ENCODE data around the gene GULP1. TPM values are rescaled to one million over a fixed set of nuclear protein-coding genes. Genes with fewer than 3 reads are reported as not detected.

The GULP1 gene
- total RNA-seq, 4 donors from 2014 or later, result 34.0 to 46.3 (median 38.0) TPM

GRCh38 chr2:188414869-188415753, 123.4 kb downstream of the GULP1 start:
- no peak overlapping the region for H3K4me3 ChIP-seq (replicated peaks in 1 of 3)
- H3K27ac ChIP-seq, result no peak overlapping the region
- peaks cover 6 to 7% of the 10 kb centered on the region in 2 donors for H3K4me1 ChIP-seq
- WGBS, 2 donors, result 95 to 98% methylated on average over 1 of the region's 1 CpG
- no peaks in the 10 kb centered on the region for H3K9me3 ChIP-seq
- H3K27me3 ChIP-seq, result no peaks in the 10 kb centered on the region
- TF ChIP-seq, protein P1, sequence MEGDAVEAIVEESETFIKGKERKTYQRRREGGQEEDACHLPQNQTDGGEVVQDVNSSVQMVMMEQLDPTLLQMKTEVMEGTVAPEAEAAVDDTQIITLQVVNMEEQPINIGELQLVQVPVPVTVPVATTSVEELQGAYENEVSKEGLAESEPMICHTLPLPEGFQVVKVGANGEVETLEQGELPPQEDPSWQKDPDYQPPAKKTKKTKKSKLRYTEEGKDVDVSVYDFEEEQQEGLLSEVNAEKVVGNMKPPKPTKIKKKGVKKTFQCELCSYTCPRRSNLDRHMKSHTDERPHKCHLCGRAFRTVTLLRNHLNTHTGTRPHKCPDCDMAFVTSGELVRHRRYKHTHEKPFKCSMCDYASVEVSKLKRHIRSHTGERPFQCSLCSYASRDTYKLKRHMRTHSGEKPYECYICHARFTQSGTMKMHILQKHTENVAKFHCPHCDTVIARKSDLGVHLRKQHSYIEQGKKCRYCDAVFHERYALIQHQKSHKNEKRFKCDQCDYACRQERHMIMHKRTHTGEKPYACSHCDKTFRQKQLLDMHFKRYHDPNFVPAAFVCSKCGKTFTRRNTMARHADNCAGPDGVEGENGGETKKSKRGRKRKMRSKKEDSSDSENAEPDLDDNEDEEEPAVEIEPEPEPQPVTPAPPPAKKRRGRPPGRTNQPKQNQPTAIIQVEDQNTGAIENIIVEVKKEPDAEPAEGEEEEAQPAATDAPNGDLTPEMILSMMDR (IDR thresholded peaks at IDR 0.05), result no peak
- no peak for TF ChIP-seq POLR2A (IDR thresholded peaks at IDR 0.05)
- intact Hi-C loops (cut with DNase I), result no loop called here
- no peaks in the 10 kb centered on the region for H3K36me3 ChIP-seq
- no peak for DNase-seq

- H3K27me3 ChIP-seq, result no peaks in the 10 kb centered on the region
- intact Hi-C loops (cut with DNase I), result no loop called here
- H3K4me1 ChIP-seq, result peaks cover 6 to 7% of the 10 kb centered on the region in 2 donors
- no peaks in the 10 kb centered on the region for H3K36me3 ChIP-seq
- 96 to 98% methylated on average over 1 of the region's 1 CpG for WGBS, 2 donors
- H3K4me3 ChIP-seq (replicated peaks in 1 of 3), result no peak overlapping the region
- no peak overlapping the region for H3K27ac ChIP-seq
- H3K9me3 ChIP-seq, result no peaks in the 10 kb centered on the region
- TF ChIP-seq POLR2A (IDR thresholded peaks at IDR 0.05), result no peak
- TF ChIP-seq, protein P1 (IDR thresholded peaks at IDR 0.05), result no peak
- DNase-seq, result no peak
Observed at GRCh38 chr2:188415754-188416083, 124.0 kb downstream of the GULP1 start.

GRCh38 chr2:188416367-188416766, 124.7 kb downstream of the GULP1 start:
- H3K9me3 ChIP-seq, result no peaks in the 10 kb centered on the region
- intact Hi-C loops (cut with DNase I), result no loop called here
- H3K27me3 ChIP-seq, result no peaks in the 10 kb centered on the region
- H3K36me3 ChIP-seq, result no peaks in the 10 kb centered on the region
- TF ChIP-seq, protein P1 (IDR thresholded peaks at IDR 0.05), result no peak
- TF ChIP-seq POLR2A (IDR thresholded peaks at IDR 0.05), result no peak
- DNase-seq, result no peak
- no peak overlapping the region for H3K4me3 ChIP-seq (replicated peaks in 1 of 3)
- H3K4me1 ChIP-seq, result peaks cover 6 to 7% of the 10 kb centered on the region in 2 donors
- no peak overlapping the region for H3K27ac ChIP-seq

- H3K4me1 ChIP-seq, result no peaks in the 10 kb centered on the region
- no peak for TF ChIP-seq POLR2A (IDR thresholded peaks at IDR 0.05)
- TF ChIP-seq, protein P1 (IDR thresholded peaks at IDR 0.05), result no peak
- DNase-seq, result no peak
- no peak overlapping the region for H3K4me3 ChIP-seq (replicated peaks in 1 of 3)
- no peaks in the 10 kb centered on the region for H3K36me3 ChIP-seq
- no peak overlapping the region for H3K27ac ChIP-seq
- intact Hi-C loops (cut with DNase I), result no loop called here
- WGBS, 2 donors, result 71 to 76% methylated on average over 1 of the region's 1 CpG
- no peaks in the 10 kb centered on the region for H3K27me3 ChIP-seq
- no peaks in the 10 kb centered on the region for H3K9me3 ChIP-seq
Observed at GRCh38 chr2:188422726-188423125, 131.1 kb downstream of the GULP1 start.

- H3K27ac ChIP-seq, result no peak overlapping the region
- H3K4me1 ChIP-seq, result no peaks in the 10 kb centered on the region
- intact Hi-C loops (cut with DNase I), result no loop called here
- TF ChIP-seq, protein P1 (IDR thresholded peaks at IDR 0.05), result no peak
- TF ChIP-seq POLR2A (IDR thresholded peaks at IDR 0.05), result no peak
- no peak overlapping the region for H3K4me3 ChIP-seq (replicated peaks in 1 of 3)
- DNase-seq, result no peak
- H3K36me3 ChIP-seq, result no peaks in the 10 kb centered on the region
- no peaks in the 10 kb centered on the region for H3K9me3 ChIP-seq
- H3K27me3 ChIP-seq, result no peaks in the 10 kb centered on the region
- WGBS, 2 donors, result 81 to 82% methylated on average over 2 of the region's 2 CpGs
Observed at GRCh38 chr2:188425266-188425665, 133.6 kb downstream of the GULP1 start.
